ENCODE results near the gene ZNF740. TPM values are rescaled to one million over a fixed set of nuclear protein-coding genes. Genes with fewer than 3 reads are reported as not detected.

Gene ZNF740
- total and polyA plus RNA-seq, 2 of the 8 experiments (the other 6 are each of a cell fraction or from before 2014, with no cell fraction given) = 8.2 to 40.0 TPM

DNA sequence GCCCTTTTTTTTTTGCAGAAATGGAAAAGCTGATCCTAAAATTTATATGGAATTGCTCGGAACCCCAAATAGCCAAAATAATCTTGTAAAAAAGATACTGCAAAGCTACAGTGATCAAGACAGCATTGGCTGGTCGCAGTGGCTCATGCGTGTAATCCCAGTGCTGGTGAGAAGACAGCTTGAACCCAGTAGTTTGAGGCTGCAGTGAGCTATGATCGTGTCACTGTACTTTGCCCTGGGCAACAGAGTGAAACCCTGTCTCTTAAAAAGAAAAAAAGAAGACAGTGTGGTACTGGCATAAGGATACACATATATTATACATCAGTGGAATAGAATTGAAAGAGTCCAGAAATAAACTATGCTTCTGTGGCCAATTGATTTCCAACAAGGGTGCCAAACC is 21.1 kb downstream of the ZNF740 start (continued):
- TF ChIP-seq, protein P1, sequence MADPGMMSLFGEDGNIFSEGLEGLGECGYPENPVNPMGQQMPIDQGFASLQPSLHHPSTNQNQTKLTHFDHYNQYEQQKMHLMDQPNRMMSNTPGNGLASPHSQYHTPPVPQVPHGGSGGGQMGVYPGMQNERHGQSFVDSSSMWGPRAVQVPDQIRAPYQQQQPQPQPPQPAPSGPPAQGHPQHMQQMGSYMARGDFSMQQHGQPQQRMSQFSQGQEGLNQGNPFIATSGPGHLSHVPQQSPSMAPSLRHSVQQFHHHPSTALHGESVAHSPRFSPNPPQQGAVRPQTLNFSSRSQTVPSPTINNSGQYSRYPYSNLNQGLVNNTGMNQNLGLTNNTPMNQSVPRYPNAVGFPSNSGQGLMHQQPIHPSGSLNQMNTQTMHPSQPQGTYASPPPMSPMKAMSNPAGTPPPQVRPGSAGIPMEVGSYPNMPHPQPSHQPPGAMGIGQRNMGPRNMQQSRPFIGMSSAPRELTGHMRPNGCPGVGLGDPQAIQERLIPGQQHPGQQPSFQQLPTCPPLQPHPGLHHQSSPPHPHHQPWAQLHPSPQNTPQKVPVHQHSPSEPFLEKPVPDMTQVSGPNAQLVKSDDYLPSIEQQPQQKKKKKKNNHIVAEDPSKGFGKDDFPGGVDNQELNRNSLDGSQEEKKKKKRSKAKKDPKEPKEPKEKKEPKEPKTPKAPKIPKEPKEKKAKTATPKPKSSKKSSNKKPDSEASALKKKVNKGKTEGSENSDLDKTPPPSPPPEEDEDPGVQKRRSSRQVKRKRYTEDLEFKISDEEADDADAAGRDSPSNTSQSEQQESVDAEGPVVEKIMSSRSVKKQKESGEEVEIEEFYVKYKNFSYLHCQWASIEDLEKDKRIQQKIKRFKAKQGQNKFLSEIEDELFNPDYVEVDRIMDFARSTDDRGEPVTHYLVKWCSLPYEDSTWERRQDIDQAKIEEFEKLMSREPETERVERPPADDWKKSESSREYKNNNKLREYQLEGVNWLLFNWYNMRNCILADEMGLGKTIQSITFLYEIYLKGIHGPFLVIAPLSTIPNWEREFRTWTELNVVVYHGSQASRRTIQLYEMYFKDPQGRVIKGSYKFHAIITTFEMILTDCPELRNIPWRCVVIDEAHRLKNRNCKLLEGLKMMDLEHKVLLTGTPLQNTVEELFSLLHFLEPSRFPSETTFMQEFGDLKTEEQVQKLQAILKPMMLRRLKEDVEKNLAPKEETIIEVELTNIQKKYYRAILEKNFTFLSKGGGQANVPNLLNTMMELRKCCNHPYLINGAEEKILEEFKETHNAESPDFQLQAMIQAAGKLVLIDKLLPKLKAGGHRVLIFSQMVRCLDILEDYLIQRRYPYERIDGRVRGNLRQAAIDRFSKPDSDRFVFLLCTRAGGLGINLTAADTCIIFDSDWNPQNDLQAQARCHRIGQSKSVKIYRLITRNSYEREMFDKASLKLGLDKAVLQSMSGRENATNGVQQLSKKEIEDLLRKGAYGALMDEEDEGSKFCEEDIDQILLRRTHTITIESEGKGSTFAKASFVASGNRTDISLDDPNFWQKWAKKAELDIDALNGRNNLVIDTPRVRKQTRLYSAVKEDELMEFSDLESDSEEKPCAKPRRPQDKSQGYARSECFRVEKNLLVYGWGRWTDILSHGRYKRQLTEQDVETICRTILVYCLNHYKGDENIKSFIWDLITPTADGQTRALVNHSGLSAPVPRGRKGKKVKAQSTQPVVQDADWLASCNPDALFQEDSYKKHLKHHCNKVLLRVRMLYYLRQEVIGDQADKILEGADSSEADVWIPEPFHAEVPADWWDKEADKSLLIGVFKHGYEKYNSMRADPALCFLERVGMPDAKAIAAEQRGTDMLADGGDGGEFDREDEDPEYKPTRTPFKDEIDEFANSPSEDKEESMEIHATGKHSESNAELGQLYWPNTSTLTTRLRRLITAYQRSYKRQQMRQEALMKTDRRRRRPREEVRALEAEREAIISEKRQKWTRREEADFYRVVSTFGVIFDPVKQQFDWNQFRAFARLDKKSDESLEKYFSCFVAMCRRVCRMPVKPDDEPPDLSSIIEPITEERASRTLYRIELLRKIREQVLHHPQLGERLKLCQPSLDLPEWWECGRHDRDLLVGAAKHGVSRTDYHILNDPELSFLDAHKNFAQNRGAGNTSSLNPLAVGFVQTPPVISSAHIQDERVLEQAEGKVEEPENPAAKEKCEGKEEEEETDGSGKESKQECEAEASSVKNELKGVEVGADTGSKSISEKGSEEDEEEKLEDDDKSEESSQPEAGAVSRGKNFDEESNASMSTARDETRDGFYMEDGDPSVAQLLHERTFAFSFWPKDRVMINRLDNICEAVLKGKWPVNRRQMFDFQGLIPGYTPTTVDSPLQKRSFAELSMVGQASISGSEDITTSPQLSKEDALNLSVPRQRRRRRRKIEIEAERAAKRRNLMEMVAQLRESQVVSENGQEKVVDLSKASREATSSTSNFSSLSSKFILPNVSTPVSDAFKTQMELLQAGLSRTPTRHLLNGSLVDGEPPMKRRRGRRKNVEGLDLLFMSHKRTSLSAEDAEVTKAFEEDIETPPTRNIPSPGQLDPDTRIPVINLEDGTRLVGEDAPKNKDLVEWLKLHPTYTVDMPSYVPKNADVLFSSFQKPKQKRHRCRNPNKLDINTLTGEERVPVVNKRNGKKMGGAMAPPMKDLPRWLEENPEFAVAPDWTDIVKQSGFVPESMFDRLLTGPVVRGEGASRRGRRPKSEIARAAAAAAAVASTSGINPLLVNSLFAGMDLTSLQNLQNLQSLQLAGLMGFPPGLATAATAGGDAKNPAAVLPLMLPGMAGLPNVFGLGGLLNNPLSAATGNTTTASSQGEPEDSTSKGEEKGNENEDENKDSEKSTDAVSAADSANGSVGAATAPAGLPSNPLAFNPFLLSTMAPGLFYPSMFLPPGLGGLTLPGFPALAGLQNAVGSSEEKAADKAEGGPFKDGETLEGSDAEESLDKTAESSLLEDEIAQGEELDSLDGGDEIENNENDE (IDR thresholded peaks at IDR 0.05; ENCODE audit: insufficient replicate concordance, low read length) = no peak
- no peak for TF ChIP-seq SUZ12 (IDR thresholded peaks at IDR 0.05; ENCODE audit: low read length)
- no peak for TF ChIP-seq HDAC2 (IDR thresholded peaks at IDR 0.05; ENCODE audit: borderline replicate concordance in 1 of 2, low read depth in 2 of 2, low read length in 2 of 2)
- no peak for TF ChIP-seq CHD2 (IDR thresholded peaks at IDR 0.05; ENCODE audit: low read length)
- TF ChIP-seq JUND (IDR thresholded peaks at IDR 0.05; ENCODE audit: low read length) = no peak
- TF ChIP-seq SP2 (IDR thresholded peaks at IDR 0.05; ENCODE audit: low read length) = no peak
- TF ChIP-seq, protein P2, sequence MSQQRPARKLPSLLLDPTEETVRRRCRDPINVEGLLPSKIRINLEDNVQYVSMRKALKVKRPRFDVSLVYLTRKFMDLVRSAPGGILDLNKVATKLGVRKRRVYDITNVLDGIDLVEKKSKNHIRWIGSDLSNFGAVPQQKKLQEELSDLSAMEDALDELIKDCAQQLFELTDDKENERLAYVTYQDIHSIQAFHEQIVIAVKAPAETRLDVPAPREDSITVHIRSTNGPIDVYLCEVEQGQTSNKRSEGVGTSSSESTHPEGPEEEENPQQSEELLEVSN (IDR thresholded peaks at IDR 0.05) = no peak
- TF ChIP-seq, protein P3, sequence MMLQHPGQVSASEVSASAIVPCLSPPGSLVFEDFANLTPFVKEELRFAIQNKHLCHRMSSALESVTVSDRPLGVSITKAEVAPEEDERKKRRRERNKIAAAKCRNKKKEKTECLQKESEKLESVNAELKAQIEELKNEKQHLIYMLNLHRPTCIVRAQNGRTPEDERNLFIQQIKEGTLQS (IDR thresholded peaks at IDR 0.05; ENCODE audit: insufficient read depth, low read depth, low read length) = no peak
- TF ChIP-seq ASH2L (IDR thresholded peaks at IDR 0.05; ENCODE audit: low read length) = no peak
- TF ChIP-seq NRF1 (IDR thresholded peaks at IDR 0.05; ENCODE audit: low read depth, low read length) = no peak
